Kidney (tissue), 14 donors: ENCODE measurements around the gene ANKRD33. TPM values are rescaled to one million over a fixed set of nuclear protein-coding genes. Genes with fewer than 3 reads are reported as not detected.

Source experiments
- DNase-seq, 5 donors: peaks; one replicate each; pipeline ENCODE4 v3.0.0-alpha.2; 2013 to 2020
- FAIRE-seq: peaks from 2 replicates; lab custom pipeline; 2012; peaks lifted over from hg19 to GRCh38; lab: Jason Lieb, UNC
- H3K27ac ChIP-seq, 2 donors: one replicate each; pipeline ENCODE4 v1.7.0; 2013; ENCODE audit warnings: low read depth in 2 of 2, low read length in 2 of 2, inconsistent platforms in 1 of 2
- H3K27me3 ChIP-seq: one replicate; pipeline ENCODE4 v1.7.1; 2013; ENCODE audit warnings: low read length, inconsistent platforms; ENCODE audit not compliant: control insufficient read depth, insufficient read depth
- H3K36me3 ChIP-seq, 3 donors: one replicate each; pipeline versions ENCODE4 v1.7.0 to v1.7.1; 2013; ENCODE audit warnings: low read length in 3 of 3, control low read depth in 1 of 3, inconsistent platforms in 1 of 3; ENCODE audit not compliant: insufficient read depth in 3 of 3, control insufficient read depth in 2 of 3
- H3K4me1 ChIP-seq, 3 donors: one replicate each; pipeline versions ENCODE4 v1.7.0 to v1.7.1; 2013; ENCODE audit warnings: low read length in 3 of 3, inconsistent platforms in 1 of 3, low read depth in 1 of 3; ENCODE audit not compliant: control insufficient read depth in 2 of 3, insufficient read depth in 2 of 3
- H3K4me3 ChIP-seq, 3 donors: one replicate each; pipeline versions ENCODE4 v1.7.0 to v1.8.1; 2013; ENCODE audit warnings: low read length in 3 of 3, control low read depth in 1 of 3, inconsistent platforms in 1 of 3
- H3K9ac ChIP-seq, 3 donors: one replicate each; pipeline versions ENCODE4 v1.7.0 to v1.7.1; 2013; ENCODE audit warnings: low read length in 3 of 3, control low read depth in 1 of 3, inconsistent platforms in 1 of 3
- H3K9me3 ChIP-seq, 3 donors: one replicate each; pipeline versions ENCODE4 v1.7.0 to v1.7.1; 2013; ENCODE audit warnings: low read length in 3 of 3, control low read depth in 1 of 3, inconsistent platforms in 1 of 3; ENCODE audit not compliant: control insufficient read depth in 2 of 3, insufficient read depth in 1 of 3
- intact Hi-C: fragments of 100-400 bp; cut with DNase I; formaldehyde crosslinking; loops from one replicate; pipeline ENCODE4 v1.11.1; 2022
- polyA plus RNA-seq: library from polyadenylated mRNA; stranded (reverse); fragments of 350-450 nt; fragmentation: Illumina TruSeq; extraction: RNeasy Lipid Tissue Mini Kit (QIAGEN cat#74804); gene quantifications from one replicate; pipeline ENCODE4 v1.2.3, GENCODE V29; 2014; ENCODE audit warnings: low read depth, low replicate concordance; ENCODE audit not compliant: insufficient read depth
- total RNA-seq: library from RNA; stranded (reverse); fragmentation: NEBNext Ultra II Directional; extraction: Animal tissue kit (Norgen Biotek cat#: 25700); gene quantifications from one replicate; pipeline ENCODE4 v1.2.1, GENCODE V29; 2021
- TF ChIP-seq, protein P1 (sequence below): IDR thresholded peaks from 3 replicates; pipeline ENCODE4 v1.5.1; 2012; ENCODE audit warnings: mild to moderate bottlenecking, moderate library complexity, borderline replicate concordance; ENCODE audit not compliant: insufficient read depth; ENCODE audit errors: extremely low read depth
- donor health status: control.
- donor health status: control.
- donor health status: control.
- donor health status: control.
- donor health status: control.
- donor health status: DM: yes; HTN: yes; CAD: no.
- donor health status: Normal renal cell carcinoma (clear cell type).

ANKRD33 gene
- total and polyA plus RNA-seq, 2 donors from 2014 or later = not detected

DNA sequence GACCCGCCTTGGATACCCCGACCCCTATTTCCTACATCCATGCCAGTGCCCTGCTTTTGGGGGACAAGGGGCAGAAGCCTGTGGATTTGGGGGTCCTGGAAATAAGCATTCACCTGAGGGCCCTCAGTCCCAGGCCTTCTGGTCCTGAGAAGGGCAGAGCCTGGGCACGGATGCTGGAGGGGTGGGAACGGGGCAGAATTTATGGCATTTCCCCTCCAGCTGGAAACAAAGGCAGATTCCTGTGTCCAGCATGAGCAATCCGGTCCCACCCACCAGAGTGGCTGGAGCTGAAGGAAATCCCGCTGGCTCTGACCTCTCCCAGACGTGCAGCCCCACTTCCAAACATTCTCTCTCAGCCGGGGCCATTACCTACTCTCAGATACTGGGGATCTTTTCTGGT lies 9.3 kb downstream of the ANKRD33 start:
- peak overlapping the region; percentile 12 to 25 for H3K27ac ChIP-seq
- DNase-seq = peak in 2 of 5 donors; percentile 42 to 48
- no peaks in the 10 kb centered on the region for H3K9me3 ChIP-seq
- H3K36me3 ChIP-seq = no peaks in the 10 kb centered on the region
- peaks cover 0 to 6% (median 6%) of the 10 kb centered on the region in 3 donors for H3K4me1 ChIP-seq
- no peak for FAIRE-seq
- TF ChIP-seq, protein P1, sequence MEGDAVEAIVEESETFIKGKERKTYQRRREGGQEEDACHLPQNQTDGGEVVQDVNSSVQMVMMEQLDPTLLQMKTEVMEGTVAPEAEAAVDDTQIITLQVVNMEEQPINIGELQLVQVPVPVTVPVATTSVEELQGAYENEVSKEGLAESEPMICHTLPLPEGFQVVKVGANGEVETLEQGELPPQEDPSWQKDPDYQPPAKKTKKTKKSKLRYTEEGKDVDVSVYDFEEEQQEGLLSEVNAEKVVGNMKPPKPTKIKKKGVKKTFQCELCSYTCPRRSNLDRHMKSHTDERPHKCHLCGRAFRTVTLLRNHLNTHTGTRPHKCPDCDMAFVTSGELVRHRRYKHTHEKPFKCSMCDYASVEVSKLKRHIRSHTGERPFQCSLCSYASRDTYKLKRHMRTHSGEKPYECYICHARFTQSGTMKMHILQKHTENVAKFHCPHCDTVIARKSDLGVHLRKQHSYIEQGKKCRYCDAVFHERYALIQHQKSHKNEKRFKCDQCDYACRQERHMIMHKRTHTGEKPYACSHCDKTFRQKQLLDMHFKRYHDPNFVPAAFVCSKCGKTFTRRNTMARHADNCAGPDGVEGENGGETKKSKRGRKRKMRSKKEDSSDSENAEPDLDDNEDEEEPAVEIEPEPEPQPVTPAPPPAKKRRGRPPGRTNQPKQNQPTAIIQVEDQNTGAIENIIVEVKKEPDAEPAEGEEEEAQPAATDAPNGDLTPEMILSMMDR = no peak
- no peak overlapping the region for H3K4me3 ChIP-seq
- no peak overlapping the region for H3K9ac ChIP-seq
- intact Hi-C loops = loop anchor here (10.0 kb wide), 1 partner anchor 88 kb away; no protein-coding TSS in a partner anchor
- no peaks in the 10 kb centered on the region for H3K27me3 ChIP-seq

DNA sequence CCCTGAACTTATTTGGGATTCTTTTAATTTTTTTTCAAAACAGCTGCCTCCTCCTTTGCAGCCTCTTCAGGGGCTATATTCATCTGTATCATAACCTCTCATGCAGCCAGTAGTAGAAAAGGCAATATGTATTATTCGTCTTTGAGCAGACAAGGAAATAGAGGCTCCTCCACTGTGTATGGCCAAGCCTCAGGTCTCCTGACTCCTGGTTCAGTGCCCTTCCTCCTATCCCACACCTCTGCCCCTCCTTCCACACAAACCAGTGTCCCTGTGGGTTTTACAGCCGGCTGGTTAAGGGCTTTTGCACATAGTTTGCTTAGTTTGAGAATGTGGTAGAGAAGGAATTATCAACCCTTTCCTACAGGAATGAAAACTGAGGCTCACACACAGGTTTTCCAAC lies 10.6 kb downstream of the ANKRD33 start:
- FAIRE-seq = no peak
- H3K9ac ChIP-seq = no peak overlapping the region
- no peaks in the 10 kb centered on the region for H3K27me3 ChIP-seq
- no peak for DNase-seq
- intact Hi-C loops = loop anchor here (10.0 kb wide), 1 partner anchor 86 kb away; no protein-coding TSS in a partner anchor
- H3K9me3 ChIP-seq = no peaks in the 10 kb centered on the region
- no peak overlapping the region for H3K27ac ChIP-seq
- H3K4me3 ChIP-seq = no peak overlapping the region
- TF ChIP-seq, protein P1 = no peak
- no peaks in the 10 kb centered on the region for H3K36me3 ChIP-seq
- H3K4me1 ChIP-seq = peaks cover 0 to 6% (median 6%) of the 10 kb centered on the region in 3 donors

DNA sequence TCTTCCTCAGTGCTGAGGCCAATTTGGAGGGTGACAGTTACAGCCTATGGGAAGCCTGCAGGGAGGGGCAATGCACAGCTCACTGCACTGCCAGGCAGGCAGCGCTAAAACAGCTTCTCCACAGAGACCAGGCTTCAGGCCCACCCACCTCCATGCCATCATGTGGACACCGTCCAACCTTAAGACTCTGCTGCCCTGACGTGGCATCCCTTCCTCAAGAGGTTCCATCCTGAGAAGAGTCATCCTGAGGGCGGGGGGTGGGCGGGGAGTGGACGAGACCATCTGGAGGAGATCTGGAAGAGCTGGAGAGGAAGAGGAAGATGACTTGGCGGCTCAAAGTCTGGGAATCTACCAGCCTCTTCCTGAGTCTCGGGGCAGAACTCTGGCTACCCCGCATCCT lies 11.0 kb downstream of the ANKRD33 start:
- DNase-seq = peak in 1 of 5 donors; percentile 38
- H3K36me3 ChIP-seq = no peaks in the 10 kb centered on the region
- no peaks in the 10 kb centered on the region for H3K9me3 ChIP-seq
- H3K9ac ChIP-seq = no peak overlapping the region
- peak overlapping the region in 1 of 2 donors; percentile 20 for H3K27ac ChIP-seq
- intact Hi-C loops = loop anchor here (10.0 kb wide), 1 partner anchor 86 kb away; no protein-coding TSS in a partner anchor
- no peak for FAIRE-seq
- no peak overlapping the region for H3K4me3 ChIP-seq
- H3K27me3 ChIP-seq = no peaks in the 10 kb centered on the region
- TF ChIP-seq, protein P1 = no peak
- H3K4me1 ChIP-seq = peaks cover 0 to 6% (median 6%) of the 10 kb centered on the region in 3 donors
